PC-3 (cell line): ENCODE measurements around the gene NDC1.

Experiments used
- EZH2 ChIP-seq: fragments of 300-600 bp; sonication (generic); IDR thresholded peaks from one replicate; pipeline ENCODE4 v1.6.1; 2017; ENCODE audit warnings: antibody characterized with exemption, mild to moderate bottlenecking, low read length; ENCODE audit not compliant: unreplicated experiment
- EZH2phosphoT487 ChIP-seq: fragments of 300-600 bp; sonication (generic); IDR thresholded peaks from 2 replicates; pipeline ENCODE4 v1.6.1; 2018; ENCODE audit warnings: mild to moderate bottlenecking, antibody characterized with exemption, low read length, borderline replicate concordance
- TF ChIP-seq, protein P1 (sequence below): fragments of 300-600 bp; sonication (generic); conservative IDR thresholded peaks from 2 replicates; pipeline ENCODE4 v1.5.1; 2017; ENCODE audit warnings: antibody characterized with exemption, low read depth, mild to moderate bottlenecking, low read length

DNA sequence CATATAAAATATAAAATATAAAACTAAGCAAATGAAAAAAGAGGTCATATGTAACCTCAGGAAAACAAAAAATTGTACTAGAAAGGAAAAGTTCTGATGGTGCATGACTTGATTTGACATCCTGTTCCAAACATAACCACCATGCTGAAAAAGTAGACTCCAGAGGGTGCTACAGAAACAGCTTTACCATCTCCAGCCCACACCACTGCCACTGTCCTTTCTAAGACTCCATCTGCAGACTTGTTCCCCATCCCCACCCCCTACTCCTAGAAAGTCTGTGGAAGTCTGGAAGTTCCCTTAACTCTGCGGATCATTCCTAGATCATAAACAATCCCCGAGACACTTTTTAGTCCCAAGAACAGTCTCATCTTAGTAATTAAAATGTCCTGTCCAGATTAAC is 119.7 kb downstream of the NDC1 start:
- TF ChIP-seq EZH2phosphoT487 (no peak), EZH2 (no peak)
- TF ChIP-seq, protein P1, sequence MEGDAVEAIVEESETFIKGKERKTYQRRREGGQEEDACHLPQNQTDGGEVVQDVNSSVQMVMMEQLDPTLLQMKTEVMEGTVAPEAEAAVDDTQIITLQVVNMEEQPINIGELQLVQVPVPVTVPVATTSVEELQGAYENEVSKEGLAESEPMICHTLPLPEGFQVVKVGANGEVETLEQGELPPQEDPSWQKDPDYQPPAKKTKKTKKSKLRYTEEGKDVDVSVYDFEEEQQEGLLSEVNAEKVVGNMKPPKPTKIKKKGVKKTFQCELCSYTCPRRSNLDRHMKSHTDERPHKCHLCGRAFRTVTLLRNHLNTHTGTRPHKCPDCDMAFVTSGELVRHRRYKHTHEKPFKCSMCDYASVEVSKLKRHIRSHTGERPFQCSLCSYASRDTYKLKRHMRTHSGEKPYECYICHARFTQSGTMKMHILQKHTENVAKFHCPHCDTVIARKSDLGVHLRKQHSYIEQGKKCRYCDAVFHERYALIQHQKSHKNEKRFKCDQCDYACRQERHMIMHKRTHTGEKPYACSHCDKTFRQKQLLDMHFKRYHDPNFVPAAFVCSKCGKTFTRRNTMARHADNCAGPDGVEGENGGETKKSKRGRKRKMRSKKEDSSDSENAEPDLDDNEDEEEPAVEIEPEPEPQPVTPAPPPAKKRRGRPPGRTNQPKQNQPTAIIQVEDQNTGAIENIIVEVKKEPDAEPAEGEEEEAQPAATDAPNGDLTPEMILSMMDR, result no peak
